IMR-90 (cell line): Measurements from ENCODE around the gene TSHZ1. TPM values are rescaled to one million over a fixed set of nuclear protein-coding genes. Genes with fewer than 3 reads are reported as not detected.

Experiments used
- ATAC-seq: fragments of 200-7000 bp; cut with Tn5 transposase; 2 replicates; pipeline ENCODE4 v1.9.1; 2020; ENCODE audit warnings: low read depth, mild to moderate bottlenecking, moderate library complexity
- BruUV-seq: library from RNA; stranded (reverse); fragments of 400-500 nt; replicated peaks from 2 replicates; lab custom pipeline; 2021; lab: Mats Ljungman, UMichigan
- CTCF ChIA-PET: fragments of 300-600 bp; formaldehyde crosslinking; extraction: SDS; loops from one replicate; lab custom pipeline; 2021; ENCODE audit warnings: antibody characterized with exemption; lab: Yijun Ruan, JAX
- POLR2A ChIA-PET: fragments of 300-600 bp; sonication (Branson Sonifier 250); formaldehyde crosslinking; loops from one replicate; lab custom pipeline; 2022; ENCODE audit warnings: antibody characterized with exemption; ENCODE audit not compliant: unreplicated experiment; lab: Charles Lee
- DNase-seq: peaks from one replicate; pipeline ENCODE4 v3.0.0; 2013
- H2AFZ ChIP-seq: replicated peaks from 2 replicates; pipeline ENCODE3; 2013; ENCODE audit warnings: low read length, mild to moderate bottlenecking; ENCODE audit not compliant: poor library complexity
- H2AK5ac ChIP-seq: 2 replicates; pipeline ENCODE4 v1.6.1; 2013; ENCODE audit warnings: low read depth, low read length, inconsistent platforms
- H2AK9ac ChIP-seq: replicated peaks from 2 replicates; pipeline ENCODE3; 2013; ENCODE audit warnings: mild to moderate bottlenecking, low read depth, low read length, moderate library complexity; ENCODE audit not compliant: poor library complexity
- H2BK120ac ChIP-seq: 2 replicates; pipeline ENCODE4 v1.6.1; 2013; ENCODE audit warnings: low read depth, low read length, inconsistent platforms
- H2BK15ac ChIP-seq: 3 replicates; pipeline ENCODE4 v1.6.1; 2013; ENCODE audit warnings: low read depth, low read length, inconsistent platforms
- H2BK20ac ChIP-seq: 2 replicates; pipeline ENCODE4 v1.6.1; 2013; ENCODE audit warnings: low read depth, mild to moderate bottlenecking, inconsistent platforms, low read length, moderate library complexity
- H2BK5ac ChIP-seq: 2 replicates; pipeline ENCODE4 v1.6.1; 2013; ENCODE audit warnings: mild to moderate bottlenecking, low read depth, low read length, inconsistent platforms; ENCODE audit not compliant: poor library complexity, severe bottlenecking
- H3K14ac ChIP-seq: replicated peaks from 2 replicates; pipeline ENCODE4 v1.6.1; 2013; ENCODE audit warnings: low read depth, low read length, inconsistent platforms
- H3K18ac ChIP-seq: 2 replicates; pipeline ENCODE4 v1.6.1; 2013; ENCODE audit warnings: low read depth, low read length, control low read depth
- H3K23ac ChIP-seq: 2 replicates; pipeline ENCODE4 v1.6.1; 2013; ENCODE audit warnings: low read depth, low read length, inconsistent platforms
- H3K27ac ChIP-seq: 2 replicates; pipeline ENCODE4 v1.5.1; 2013; ENCODE audit warnings: mild to moderate bottlenecking, control low read depth, low read length; ENCODE audit not compliant: insufficient read depth
- H3K27me3 ChIP-seq: 2 replicates; pipeline ENCODE4 v1.6.1; 2013; ENCODE audit warnings: low read length; ENCODE audit not compliant: control insufficient read depth, insufficient read depth
- H3K36me3 ChIP-seq: 2 replicates; pipeline ENCODE4 v1.6.1; 2013; ENCODE audit warnings: low read length, mixed read lengths; ENCODE audit not compliant: control insufficient read depth, insufficient read depth
- H3K4ac ChIP-seq: 2 replicates; pipeline ENCODE4 v1.6.1; 2013; ENCODE audit warnings: low read depth, low read length, inconsistent platforms
- H3K4me1 ChIP-seq: 2 replicates; pipeline ENCODE4 v1.6.1; 2013; ENCODE audit warnings: low read length, mixed read lengths; ENCODE audit not compliant: control insufficient read depth, insufficient read depth
- H3K4me2 ChIP-seq: 2 replicates; pipeline ENCODE4 v1.6.1; 2013; ENCODE audit warnings: low read depth, mild to moderate bottlenecking, control low read depth, low read length, moderate library complexity
- H3K4me3 ChIP-seq: 2 replicates; pipeline ENCODE4 v1.5.1; 2013; ENCODE audit warnings: low read depth, mild to moderate bottlenecking, control low read depth, low read length, moderate library complexity; ENCODE audit not compliant: insufficient read depth
- H3K56ac ChIP-seq: 2 replicates; pipeline ENCODE4 v1.6.1; 2013; ENCODE audit warnings: low read length, inconsistent platforms; ENCODE audit not compliant: insufficient read depth; ENCODE audit errors: extremely low read depth
- H3K79me1 ChIP-seq, 2 experiments: 2 replicates each; pipeline ENCODE4 v1.6.1; 2013; ENCODE audit warnings: low read length in 2 of 2, inconsistent platforms in 1 of 2, low read depth in 1 of 2
- H3K9ac ChIP-seq: 2 replicates; pipeline ENCODE4 v1.6.1; 2013; ENCODE audit warnings: low read depth, low read length, control low read depth
- H3K9me1 ChIP-seq: 2 replicates; pipeline ENCODE4 v1.6.1; 2013; ENCODE audit warnings: low read length, inconsistent platforms; ENCODE audit not compliant: insufficient read depth
- H3K9me3 ChIP-seq: 2 replicates; pipeline ENCODE4 v1.6.1; 2013; ENCODE audit warnings: low read length; ENCODE audit not compliant: control insufficient read depth, insufficient read depth
- H4K20me1 ChIP-seq: 2 replicates; pipeline ENCODE4 v1.6.1; 2013; ENCODE audit warnings: low read length, inconsistent platforms; ENCODE audit not compliant: insufficient read depth
- H4K5ac ChIP-seq: 2 replicates; pipeline ENCODE4 v1.6.1; 2013; ENCODE audit warnings: mild to moderate bottlenecking, low read depth, low read length, control low read depth
- H4K8ac ChIP-seq, 2 experiments: 2 replicates each; pipeline ENCODE4 v1.6.1; 2013; ENCODE audit warnings: low read depth in 2 of 2, low read length in 2 of 2, control low read depth in 1 of 2, inconsistent platforms in 1 of 2
- H4K91ac ChIP-seq: 2 replicates; pipeline ENCODE4 v1.6.1; 2013; ENCODE audit warnings: low read depth, low read length, inconsistent platforms; ENCODE audit not compliant: insufficient read depth
- BHLHE40 ChIP-seq: fragments of 150-350 bp; IDR thresholded peaks from 2 replicates; pipeline ENCODE4 v1.6.1; 2016; ENCODE audit warnings: mild to moderate bottlenecking, low read depth, low read length
- CEBPB ChIP-seq: IDR thresholded peaks from 2 replicates; pipeline ENCODE4 v1.6.1; 2012; ENCODE audit warnings: low read depth, low read length, improper control_type of control experiment
- CHD1 ChIP-seq: IDR thresholded peaks from 2 replicates; pipeline ENCODE4 v1.6.1; 2012; ENCODE audit warnings: low read depth, low read length, improper control_type of control experiment
- MAZ ChIP-seq: IDR thresholded peaks from 2 replicates; pipeline ENCODE4 v1.6.1; 2012; ENCODE audit warnings: low read depth, mild to moderate bottlenecking, low read length, improper control_type of control experiment, moderate library complexity, borderline replicate concordance
- MXI1 ChIP-seq: IDR thresholded peaks from 2 replicates; pipeline ENCODE4 v1.6.1; 2012; ENCODE audit warnings: low read depth, mild to moderate bottlenecking, low read length, moderate library complexity, borderline replicate concordance
- NFE2L2 ChIP-seq: fragments of 150-350 bp; IDR thresholded peaks from 2 replicates; pipeline ENCODE4 v1.6.1; 2016; ENCODE audit warnings: low read depth, mild to moderate bottlenecking, low read length
- POLR2A ChIP-seq: IDR thresholded peaks from 2 replicates; pipeline ENCODE4 v1.6.1; 2012; ENCODE audit warnings: mild to moderate bottlenecking, low read depth, low read length
- RAD21 ChIP-seq: IDR thresholded peaks from 2 replicates; pipeline ENCODE4 v1.6.1; 2012; ENCODE audit warnings: low read length, improper control_type of control experiment
- RCOR1 ChIP-seq: IDR thresholded peaks from 2 replicates; pipeline ENCODE4 v1.6.1; 2012; ENCODE audit warnings: mild to moderate bottlenecking, low read length, improper control_type of control experiment; ENCODE audit not compliant: insufficient replicate concordance
- RFX5 ChIP-seq: IDR thresholded peaks from 2 replicates; pipeline ENCODE4 v1.8.0; 2012; ENCODE audit warnings: low read depth, mild to moderate bottlenecking, low read length, moderate library complexity
- SMC3 ChIP-seq: fragments of 150-350 bp; IDR thresholded peaks from 2 replicates; pipeline ENCODE4 v1.6.1; 2016; ENCODE audit warnings: low read depth, mild to moderate bottlenecking, antibody characterized with exemption, low read length, moderate library complexity
- WGBS, 2 experiments: methylation state at CpG; one replicate each; pipeline versions ENCODE4 v1.1.5 to v1.1.7; 2013; ENCODE audit warnings: missing lambda C conversion rate in 2 of 2; ENCODE audit not compliant: insufficient read length in 1 of 2; ENCODE audit errors: extremely low coverage in 2 of 2; 5-methylcytosine and 5-hydroxymethylcytosine counted together
- dilution Hi-C: fragments of 300-500 bp; cut with HindIII; formaldehyde crosslinking; loops from one replicate; pipeline ENCODE4 v1.14.3; 2018; ENCODE audit warnings: low sequenced_read_pairs; ENCODE audit not compliant: unreplicated experiment
- in situ Hi-C: fragments of 300-500 bp; cut with MboI; formaldehyde crosslinking; loops from 3 replicates; pipeline ENCODE4 v1.14.3; 2019; ENCODE audit warnings: low sequenced_read_pairs, inconsistent platforms, mixed read lengths
- intact Hi-C: fragments of 100-400 bp; cut with micrococcal nuclease; formaldehyde crosslinking; loops from 2 replicates; pipeline ENCODE4 v1.10.0; 2022
- polyA plus RNA-seq, 3 experiments: library from polyadenylated mRNA; depleted of rRNA; stranded (reverse); fragments of >200 nt; gene quantifications; 2 replicates each; pipeline ENCODE4 v1.2.3, GENCODE V29; 2012; ENCODE audit warnings: low replicate concordance in 1 of 3
- total RNA-seq: library from RNA; depleted of rRNA; stranded (reverse); fragments of >200 nt; gene quantifications from 2 replicates; pipeline ENCODE4 v1.2.3, GENCODE V29; 2012
- TF ChIP-seq, protein P1 (sequence below): conservative IDR thresholded peaks from 2 replicates; pipeline ENCODE4 v1.5.1; 2012; ENCODE audit warnings: mild to moderate bottlenecking, low read depth, low read length, improper control_type of control experiment
- TF ChIP-seq, protein P2 (sequence below): fragments of 150-350 bp; IDR thresholded peaks from 2 replicates; pipeline ENCODE4 v1.6.1; 2017; ENCODE audit warnings: mild to moderate bottlenecking, antibody characterized with exemption, low read length, low read depth

TSHZ1 gene
- total and polyA plus RNA-seq, 2 of the 4 experiments (the other 2 are of a cell fraction) = 7.1 to 10.0 TPM

DNA sequence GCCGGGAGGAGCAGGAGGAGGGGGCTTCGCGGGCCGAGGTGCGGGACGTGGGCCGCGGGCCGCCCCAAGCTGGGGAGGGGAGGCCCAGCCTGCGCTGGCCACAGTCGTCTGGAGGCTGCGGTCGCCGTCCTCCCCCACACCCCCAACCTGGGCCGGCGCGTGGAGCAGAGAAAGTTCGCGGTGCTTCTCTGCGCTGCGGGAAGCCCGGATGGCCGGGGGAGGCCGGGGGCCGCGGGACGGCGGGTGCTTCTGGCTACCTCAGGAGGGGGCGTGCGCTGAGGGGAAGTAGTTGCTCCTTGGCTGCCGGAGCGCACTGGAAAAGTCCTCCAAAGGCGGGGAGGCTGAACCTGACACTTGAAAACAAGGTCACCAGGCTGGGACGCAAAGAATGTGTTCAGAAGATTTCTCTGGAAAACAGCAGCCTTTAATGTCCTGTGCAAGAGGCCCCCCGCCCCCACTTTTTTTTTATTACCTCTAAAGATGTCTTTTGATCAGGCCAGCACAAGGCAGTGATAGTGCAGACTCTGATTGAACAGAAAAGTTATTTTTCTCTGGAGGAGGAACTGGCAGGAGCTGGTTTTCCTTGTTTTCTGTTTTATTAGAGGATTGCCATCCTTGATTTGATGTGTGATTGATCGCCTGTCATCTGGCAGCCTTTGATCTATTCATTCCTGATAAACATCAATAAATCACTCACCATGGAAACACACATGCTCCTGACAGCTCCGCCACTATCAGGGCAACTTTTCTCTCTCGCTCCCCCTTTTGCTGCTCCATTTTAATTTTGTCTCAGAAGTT lies 1.6 kb downstream of the TSHZ1 start (continued):
- TF ChIP-seq, protein P1, sequence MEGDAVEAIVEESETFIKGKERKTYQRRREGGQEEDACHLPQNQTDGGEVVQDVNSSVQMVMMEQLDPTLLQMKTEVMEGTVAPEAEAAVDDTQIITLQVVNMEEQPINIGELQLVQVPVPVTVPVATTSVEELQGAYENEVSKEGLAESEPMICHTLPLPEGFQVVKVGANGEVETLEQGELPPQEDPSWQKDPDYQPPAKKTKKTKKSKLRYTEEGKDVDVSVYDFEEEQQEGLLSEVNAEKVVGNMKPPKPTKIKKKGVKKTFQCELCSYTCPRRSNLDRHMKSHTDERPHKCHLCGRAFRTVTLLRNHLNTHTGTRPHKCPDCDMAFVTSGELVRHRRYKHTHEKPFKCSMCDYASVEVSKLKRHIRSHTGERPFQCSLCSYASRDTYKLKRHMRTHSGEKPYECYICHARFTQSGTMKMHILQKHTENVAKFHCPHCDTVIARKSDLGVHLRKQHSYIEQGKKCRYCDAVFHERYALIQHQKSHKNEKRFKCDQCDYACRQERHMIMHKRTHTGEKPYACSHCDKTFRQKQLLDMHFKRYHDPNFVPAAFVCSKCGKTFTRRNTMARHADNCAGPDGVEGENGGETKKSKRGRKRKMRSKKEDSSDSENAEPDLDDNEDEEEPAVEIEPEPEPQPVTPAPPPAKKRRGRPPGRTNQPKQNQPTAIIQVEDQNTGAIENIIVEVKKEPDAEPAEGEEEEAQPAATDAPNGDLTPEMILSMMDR = no peak
- no peak for TF ChIP-seq CHD1

DNA sequence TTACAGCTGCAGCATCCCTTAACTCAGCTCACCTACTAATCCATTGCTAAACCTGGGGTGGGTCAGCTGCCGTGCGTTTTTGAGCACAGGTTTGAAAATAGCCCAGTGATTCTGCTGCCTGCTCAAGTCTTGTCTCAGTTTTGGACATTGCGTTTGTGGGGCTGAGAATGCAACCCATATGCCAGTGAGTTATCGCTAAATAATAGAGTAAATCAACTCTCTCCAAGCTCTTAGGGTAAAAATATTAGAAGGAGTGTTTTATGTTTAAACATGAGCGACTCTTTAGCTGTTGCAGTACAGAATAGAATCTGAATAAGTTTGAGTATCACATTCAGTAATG lies 2.1 kb downstream of the TSHZ1 start:
- H3K4me3 ChIP-seq = peak overlapping the region; percentile 93
- no peak overlapping the region for H3K18ac ChIP-seq
- H3K9ac ChIP-seq = peak overlapping the region; percentile 48
- H2BK5ac ChIP-seq = no peak overlapping the region
- H3K14ac ChIP-seq = no peak overlapping the region
- no CpG with 5 or more reads among the region's 5 CpGs for WGBS, 2 experiments
- no peaks in the 10 kb centered on the region for H3K36me3 ChIP-seq
- no peak overlapping the region for H4K91ac ChIP-seq
- POLR2A ChIA-PET = interaction anchor here (0.6 kb wide), 2 partner anchors 277 to 723 kb away, joined by 3 read pairs; no protein-coding TSS in a partner anchor
- peak overlapping the region; percentile 50; the same call in 1 of the 2 replicates for H3K27ac ChIP-seq
- no peak overlapping the region for H2BK20ac ChIP-seq
- peak overlapping the region; percentile 45 for H2AFZ ChIP-seq
- no TSS peak for BruUV-seq
- H2BK15ac ChIP-seq = no peak overlapping the region
- H2AK5ac ChIP-seq = no peak overlapping the region
- peaks cover 4% of the 10 kb centered on the region; the same call in 1 of the 2 replicates for H4K20me1 ChIP-seq
- peak overlapping the region; percentile 27; the same call in 1 of the 2 replicates for H3K56ac ChIP-seq
- H3K27me3 ChIP-seq = no peaks in the 10 kb centered on the region
- DNase-seq (no peak), ATAC-seq (no peak)
- H3K23ac ChIP-seq = peak overlapping the region; percentile 29; the same call in 1 of the 2 replicates
- in situ Hi-C loops (loop anchor here (25.0 kb wide), 1 partner anchor 1150 kb away; no protein-coding TSS in a partner anchor), dilution Hi-C loops (no loop called here), intact Hi-C loops (loop anchor here (5.0 kb wide), 2 partner anchors 70 to 195 kb away; no protein-coding TSS in a partner anchor)
- peak overlapping the region; percentile 92 for H3K4me2 ChIP-seq
- no peak overlapping the region for H4K5ac ChIP-seq
- CTCF ChIA-PET = no interaction called here
- H3K9me1 ChIP-seq = 0 out of 2 replicates have a peak, but pooled peaks cover 4% of the 10 kb centered on the region
- H2BK120ac ChIP-seq = no peak overlapping the region
- no peak overlapping the region for H4K8ac ChIP-seq
- H3K9me3 ChIP-seq = no peaks in the 10 kb centered on the region
- H3K4me1 ChIP-seq = peaks cover 13% of the 10 kb centered on the region
- peaks cover 26 to 47% of the 10 kb centered on the region in 2 experiments for H3K79me1 ChIP-seq
- H2AK9ac ChIP-seq = peak overlapping the region; percentile 42
- H3K4ac ChIP-seq = peak overlapping the region; percentile 21; the same call in 1 of the 2 replicates
- TF ChIP-seq CEBPB (no peak), MXI1 (no peak), RAD21 (no peak), MAZ (no peak), POLR2A (no peak), RCOR1 (no peak), SMC3 (no peak), BHLHE40 (no peak), RFX5 (no peak), NFE2L2 (no peak)
- TF ChIP-seq, protein P2, sequence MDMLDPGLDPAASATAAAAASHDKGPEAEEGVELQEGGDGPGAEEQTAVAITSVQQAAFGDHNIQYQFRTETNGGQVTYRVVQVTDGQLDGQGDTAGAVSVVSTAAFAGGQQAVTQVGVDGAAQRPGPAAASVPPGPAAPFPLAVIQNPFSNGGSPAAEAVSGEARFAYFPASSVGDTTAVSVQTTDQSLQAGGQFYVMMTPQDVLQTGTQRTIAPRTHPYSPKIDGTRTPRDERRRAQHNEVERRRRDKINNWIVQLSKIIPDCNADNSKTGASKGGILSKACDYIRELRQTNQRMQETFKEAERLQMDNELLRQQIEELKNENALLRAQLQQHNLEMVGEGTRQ = no peak
